Measurements from ENCODE around the gene ASPM. TPM values are rescaled to one million over a fixed set of nuclear protein-coding genes. Genes with fewer than 3 reads are reported as not detected.

Gene ASPM
- polyA plus RNA-seq, 1 donor (not counting 4 experiments of a cell fraction or from before 2014, with no cell fraction given): 10.0 TPM

- DNase-seq (ENCODE audit: low read depth, low spot score): no peak
- Histone ChIP-seq H3K79me2 (ENCODE audit: control insufficient read depth, insufficient read depth, low read length) (peaks cover 42% of the 10 kb centered on the region), H3K27me3 (ENCODE audit: control insufficient read depth, extremely low read depth, insufficient read depth, low read length) (no peaks in the 10 kb centered on the region), H2AFZ (ENCODE audit: control insufficient read depth, low read length) (peak overlapping the region; percentile 97), H3K36me3 (ENCODE audit: control insufficient read depth in 2 of 2, extremely low read depth in 1 of 2, insufficient read depth in 2 of 2, low read length in 2 of 2) (no peaks in the 10 kb centered on the region), H4K20me1 (ENCODE audit: control insufficient read depth, extremely low read depth, insufficient read depth, low read length) (no peaks in the 10 kb centered on the region), H3K27ac (ENCODE audit: control insufficient read depth, insufficient read depth, low read length) (peak overlapping the region; percentile 79), H3K9me3 (ENCODE audit: control insufficient read depth, low read depth, low read length) (no peaks in the 10 kb centered on the region), H3K9me1 (ENCODE audit: control insufficient read depth, extremely low read depth, insufficient read depth, low read length) (no peaks in the 10 kb centered on the region), H3K4me1 (ENCODE audit: control insufficient read depth, extremely low read depth, insufficient read depth, low read length) (peaks cover 17% of the 10 kb centered on the region), H3K4me2 (ENCODE audit: control insufficient read depth, extremely low read depth, insufficient read depth, low read depth, low read length) (peak overlapping the region; percentile 95), H3K4me3 (ENCODE audit: control insufficient read depth in 2 of 3, extremely low read depth in 1 of 3, insufficient read depth in 2 of 3, low read depth in 1 of 3, low read length in 3 of 3) (peak overlapping the region; percentile 83 to 94 (median 90)), H3K9ac (ENCODE audit: control insufficient read depth, extremely low read depth, insufficient read depth, low read length) (peak overlapping the region; percentile 86)
- no peak for TF ChIP-seq CTCF (optimal IDR thresholded peaks at IDR 0.05 in 1 of 3, IDR thresholded peaks at IDR 0.05 in 1 of 3, conservative IDR thresholded peaks at IDR 0.05 in 1 of 3; ENCODE audit: extremely low read depth in 1 of 3, insufficient read depth in 2 of 3, low read length in 3 of 3)
- TF ChIP-seq EZH2 (IDR thresholded peaks at IDR 0.05; ENCODE audit: low read length): no peak
- FAIRE-seq: no peak
- dilution Hi-C loops (cut with MboI; ENCODE audit: extremely low pct_ligation_motif_present, low sequenced_read_pairs): no loop called here
Measured at GRCh38 chr1:197145446-197146024, 934 bp downstream of the ASPM start.

- H3K36me3 ChIP-seq (ENCODE audit: control insufficient read depth in 2 of 2, extremely low read depth in 1 of 2, insufficient read depth in 2 of 2, low read length in 2 of 2): no peaks in the 10 kb centered on the region
- peak overlapping the region; percentile 83 to 94 (median 90) for H3K4me3 ChIP-seq (ENCODE audit: control insufficient read depth in 2 of 3, extremely low read depth in 1 of 3, insufficient read depth in 2 of 3, low read depth in 1 of 3, low read length in 3 of 3)
- dilution Hi-C loops (cut with MboI; ENCODE audit: extremely low pct_ligation_motif_present, low sequenced_read_pairs): no loop called here
- no peak for TF ChIP-seq EZH2 (IDR thresholded peaks at IDR 0.05; ENCODE audit: low read length)
- no peak for TF ChIP-seq CTCF (optimal IDR thresholded peaks at IDR 0.05 in 1 of 3, IDR thresholded peaks at IDR 0.05 in 1 of 3, conservative IDR thresholded peaks at IDR 0.05 in 1 of 3; ENCODE audit: extremely low read depth in 1 of 3, insufficient read depth in 2 of 3, low read length in 3 of 3)
- FAIRE-seq (no peak), DNase-seq (ENCODE audit: low read depth, low spot score) (no peak)
- no peaks in the 10 kb centered on the region for H4K20me1 ChIP-seq (ENCODE audit: control insufficient read depth, extremely low read depth, insufficient read depth, low read length)
- peak overlapping the region; percentile 86 for H3K9ac ChIP-seq (ENCODE audit: control insufficient read depth, extremely low read depth, insufficient read depth, low read length)
- peak overlapping the region; percentile 52 for H3K27ac ChIP-seq (ENCODE audit: control insufficient read depth, insufficient read depth, low read length)
- H3K79me2 ChIP-seq (ENCODE audit: control insufficient read depth, insufficient read depth, low read length): peaks cover 44% of the 10 kb centered on the region
- peak overlapping the region; percentile 60 for H2AFZ ChIP-seq (ENCODE audit: control insufficient read depth, low read length)
- peak overlapping the region; percentile 95 for H3K4me2 ChIP-seq (ENCODE audit: control insufficient read depth, extremely low read depth, insufficient read depth, low read depth, low read length)
- no peaks in the 10 kb centered on the region for H3K9me1 ChIP-seq (ENCODE audit: control insufficient read depth, extremely low read depth, insufficient read depth, low read length)
- H3K4me1 ChIP-seq (ENCODE audit: control insufficient read depth, extremely low read depth, insufficient read depth, low read length): peaks cover 17% of the 10 kb centered on the region
- no peaks in the 10 kb centered on the region for H3K9me3 ChIP-seq (ENCODE audit: control insufficient read depth, low read depth, low read length)
- no peaks in the 10 kb centered on the region for H3K27me3 ChIP-seq (ENCODE audit: control insufficient read depth, extremely low read depth, insufficient read depth, low read length)
Measured at GRCh38 chr1:197144570-197145325, 1.7 kb downstream of the ASPM start.
